Keratinocyte (primary cell): ENCODE measurements around the gene PRCP.

Source experiments
- EZH2 ChIP-seq: IDR thresholded peaks from one replicate; pipeline ENCODE4 v1.6.1; 2012; ENCODE audit warnings: inconsistent platforms, mild to moderate bottlenecking, low read length, moderate library complexity
- TF ChIP-seq, protein P1 (sequence below), 3 experiments: IDR thresholded peaks in 1 of 3; conservative IDR thresholded peaks in 1 of 3; optimal IDR thresholded peaks in 1 of 3; 2 replicates in 2 of 3; 3 replicates in 1 of 3; pipeline versions ENCODE3 to v1.5.1; 2011; ENCODE audit warnings: low read length in 3 of 3, mild to moderate bottlenecking in 3 of 3, moderate library complexity in 2 of 3, control low read depth in 1 of 3, inconsistent platforms in 1 of 3; ENCODE audit not compliant: insufficient read depth in 2 of 3; ENCODE audit errors: extremely low read depth in 1 of 3

DNA sequence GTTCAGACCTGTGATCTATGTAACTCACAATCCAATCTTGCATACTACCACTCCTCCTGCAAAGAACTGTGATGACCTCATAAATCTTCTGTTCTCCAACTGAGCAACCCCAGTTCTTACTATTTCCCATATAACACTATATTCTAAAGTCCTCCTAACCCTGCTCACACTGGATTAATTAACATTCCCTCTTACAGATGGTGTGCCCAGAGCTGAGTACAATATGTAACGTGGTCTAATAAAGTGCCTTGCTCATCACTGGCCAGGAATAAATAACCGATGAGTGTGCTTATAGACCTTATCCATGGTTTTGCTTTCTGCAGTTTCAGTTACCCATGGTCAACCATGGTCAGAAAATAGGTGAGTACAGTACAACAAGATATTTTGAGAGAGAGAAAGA is 28.6 kb downstream of the PRCP start:
- TF ChIP-seq, protein P1, sequence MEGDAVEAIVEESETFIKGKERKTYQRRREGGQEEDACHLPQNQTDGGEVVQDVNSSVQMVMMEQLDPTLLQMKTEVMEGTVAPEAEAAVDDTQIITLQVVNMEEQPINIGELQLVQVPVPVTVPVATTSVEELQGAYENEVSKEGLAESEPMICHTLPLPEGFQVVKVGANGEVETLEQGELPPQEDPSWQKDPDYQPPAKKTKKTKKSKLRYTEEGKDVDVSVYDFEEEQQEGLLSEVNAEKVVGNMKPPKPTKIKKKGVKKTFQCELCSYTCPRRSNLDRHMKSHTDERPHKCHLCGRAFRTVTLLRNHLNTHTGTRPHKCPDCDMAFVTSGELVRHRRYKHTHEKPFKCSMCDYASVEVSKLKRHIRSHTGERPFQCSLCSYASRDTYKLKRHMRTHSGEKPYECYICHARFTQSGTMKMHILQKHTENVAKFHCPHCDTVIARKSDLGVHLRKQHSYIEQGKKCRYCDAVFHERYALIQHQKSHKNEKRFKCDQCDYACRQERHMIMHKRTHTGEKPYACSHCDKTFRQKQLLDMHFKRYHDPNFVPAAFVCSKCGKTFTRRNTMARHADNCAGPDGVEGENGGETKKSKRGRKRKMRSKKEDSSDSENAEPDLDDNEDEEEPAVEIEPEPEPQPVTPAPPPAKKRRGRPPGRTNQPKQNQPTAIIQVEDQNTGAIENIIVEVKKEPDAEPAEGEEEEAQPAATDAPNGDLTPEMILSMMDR (optimal IDR thresholded peaks at IDR 0.05 in 1 of 3, IDR thresholded peaks at IDR 0.05 in 1 of 3, conservative IDR thresholded peaks at IDR 0.05 in 1 of 3; ENCODE audit: extremely low read depth in 1 of 3, insufficient read depth in 2 of 3, low read length in 3 of 3) = no peak
- no peak for TF ChIP-seq EZH2
